GM12873 (cell line): ENCODE results near the gene PMCH.

Experiments used
- CTCF ChIP-seq: IDR thresholded peaks from 2 replicates; pipeline ENCODE4 v1.5.1; 2012; ENCODE audit warnings: low read depth, mild to moderate bottlenecking, moderate library complexity, low read length, control low read depth; ENCODE audit not compliant: insufficient read depth; ENCODE audit errors: missing control alignments

Gene PMCH

DNA sequence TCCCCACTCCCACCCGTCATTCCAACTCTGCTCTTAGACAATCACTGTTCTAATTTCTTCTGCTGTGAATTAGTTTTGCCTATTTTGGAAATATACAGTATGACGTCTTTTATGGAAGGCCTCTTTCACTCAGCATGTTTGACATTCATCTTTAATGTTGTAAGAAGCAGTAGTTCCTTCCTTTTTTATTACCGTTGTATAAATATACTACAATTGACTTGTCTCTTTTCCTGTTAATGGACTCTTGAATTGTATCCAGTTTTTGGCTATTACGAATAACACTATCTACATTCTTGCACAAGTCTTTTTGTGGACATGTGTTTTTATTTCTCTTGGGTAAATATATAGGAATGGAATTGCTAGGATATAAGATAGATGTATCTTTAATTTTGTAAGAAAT is 4.9 kb upstream of the PMCH start:
- no peak for TF ChIP-seq CTCF

DNA sequence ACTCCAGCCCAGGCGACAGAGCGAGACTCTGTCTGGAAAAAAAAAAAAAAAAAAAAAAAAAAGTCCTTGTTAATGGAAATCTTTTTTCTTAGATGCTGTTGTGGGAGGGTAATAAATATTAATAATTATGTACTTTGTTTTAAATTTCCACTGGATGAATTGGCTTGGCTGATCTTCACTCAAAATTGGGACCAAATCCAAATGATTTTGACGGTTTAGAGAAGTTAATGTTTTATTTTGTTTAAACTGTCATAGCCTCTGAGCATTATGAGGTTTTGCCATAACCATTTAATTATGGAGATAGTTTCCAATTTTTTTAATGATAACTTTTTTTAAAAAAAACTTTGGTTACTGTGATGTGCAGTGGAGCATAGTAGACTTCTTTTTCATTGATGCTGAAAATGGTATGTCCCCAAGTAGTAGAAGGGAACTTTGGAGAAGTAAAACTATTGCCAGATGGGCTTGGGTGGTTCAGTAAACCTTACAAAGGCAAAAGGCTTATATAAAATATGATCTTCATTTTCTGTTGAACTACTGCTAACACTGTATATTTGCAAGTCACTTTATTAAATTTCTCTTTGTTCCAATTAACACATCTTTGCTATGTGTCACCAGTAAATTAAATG is 3.9 kb upstream of the PMCH start:
- no peak for TF ChIP-seq CTCF

- TF ChIP-seq CTCF, result no peak
Measured at GRCh38 chr12:102195826-102196225, 1.8 kb downstream of the PMCH start.

GRCh38 chr12:102182635-102183034 is 15.0 kb downstream of the PMCH start:
- no peak for TF ChIP-seq CTCF

GRCh38 chr12:102174761-102175160 is 22.9 kb downstream of the PMCH start:
- TF ChIP-seq CTCF, result no peak

DNA sequence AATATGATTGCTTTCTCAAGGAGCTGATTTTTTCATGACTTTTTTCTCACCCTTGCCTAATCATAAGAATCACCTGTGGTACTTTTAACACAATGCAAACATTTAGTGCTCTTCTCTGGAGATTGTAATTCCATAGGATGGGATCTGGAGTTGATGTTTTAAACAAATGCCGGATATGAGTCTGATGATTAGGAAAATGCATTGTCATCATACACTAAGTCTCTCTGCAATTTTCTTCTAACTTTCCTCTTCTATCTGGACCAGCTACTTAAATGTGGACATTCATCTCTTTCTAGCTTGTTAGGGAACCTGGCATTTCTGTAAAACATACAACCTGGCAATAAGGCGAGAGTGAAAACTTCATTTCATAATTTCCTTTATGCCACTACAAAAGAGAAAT is 23.5 kb downstream of the PMCH start:
- TF ChIP-seq CTCF, result no peak

DNA sequence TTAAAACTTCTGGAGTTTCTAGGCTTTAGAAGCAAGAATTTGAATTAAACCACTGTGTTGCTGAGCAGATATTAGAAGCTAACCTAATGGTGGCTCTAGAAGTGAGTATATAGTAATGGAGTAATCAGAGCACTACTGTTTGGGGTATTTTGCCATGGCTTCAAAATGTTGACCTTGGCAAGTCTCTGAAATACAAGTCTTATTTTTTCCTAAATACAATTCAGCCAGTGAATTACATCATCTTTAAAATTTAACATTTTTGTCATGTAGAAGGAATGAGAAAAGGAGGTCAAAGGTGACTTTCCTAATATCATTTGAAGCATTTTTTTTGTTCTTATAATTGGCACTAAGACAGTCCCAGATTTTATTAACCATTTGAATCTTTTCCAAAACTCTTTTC is 25.2 kb downstream of the PMCH start:
- TF ChIP-seq CTCF, result no peak
